DOHH2 (cell line): ENCODE results near the gene HSD11B1L.

Experiments used
- H3F3A ChIP-seq: fragments of 200-600 bp; sonication (generic), shearing (Covaris generic); 2 replicates; pipeline ENCODE4 v1.6.0; 2016; ENCODE audit warnings: antibody characterized with exemption, mild to moderate bottlenecking; ENCODE audit not compliant: control insufficient read depth, insufficient read depth
- H3K27ac ChIP-seq: fragments of 200-600 bp; sonication (generic); 2 replicates; pipeline ENCODE4 v1.5.1; 2014; ENCODE audit warnings: low read depth, mild to moderate bottlenecking, low read length, moderate library complexity
- H3K27me3 ChIP-seq: fragments of 200-600 bp; sonication (generic); 2 replicates; pipeline ENCODE4 v1.6.1; 2014; ENCODE audit warnings: mild to moderate bottlenecking, low read length, mixed read lengths; ENCODE audit not compliant: control insufficient read depth
- H3K36me3 ChIP-seq: fragments of 200-600 bp; sonication (generic); 2 replicates; pipeline ENCODE4 v1.6.1; 2014; ENCODE audit warnings: mild to moderate bottlenecking, low read length, moderate library complexity, mixed read lengths; ENCODE audit not compliant: control insufficient read depth
- H3K4me1 ChIP-seq: fragments of 200-600 bp; sonication (generic); 2 replicates; pipeline ENCODE4 v1.6.1; 2014; ENCODE audit warnings: mild to moderate bottlenecking, low read length, mixed read lengths; ENCODE audit not compliant: control insufficient read depth
- H3K4me2 ChIP-seq: fragments of 200-600 bp; sonication (generic); 2 replicates; pipeline ENCODE4 v1.6.0; 2014; ENCODE audit warnings: mild to moderate bottlenecking, low read length, moderate library complexity
- H3K4me3 ChIP-seq: fragments of 200-600 bp; sonication (generic); 2 replicates; pipeline ENCODE4 v1.5.1; 2014; ENCODE audit warnings: mild to moderate bottlenecking, low read length, mixed read lengths
- H3K79me2 ChIP-seq: fragments of 200-600 bp; sonication (generic); 2 replicates; pipeline ENCODE4 v1.6.1; 2014; ENCODE audit warnings: mild to moderate bottlenecking, low read length, mixed read lengths; ENCODE audit not compliant: control insufficient read depth
- H3K9me2 ChIP-seq: fragments of 200-600 bp; sonication (generic); replicated peaks from 2 replicates; pipeline ENCODE4 v1.6.1; 2014; ENCODE audit warnings: mild to moderate bottlenecking, low read length, mixed read lengths; ENCODE audit not compliant: control insufficient read depth
- H3K9me3 ChIP-seq: fragments of 200-600 bp; sonication (generic); 2 replicates; pipeline ENCODE4 v1.6.1; 2014; ENCODE audit warnings: antibody characterized with exemption, low read length, mixed read lengths; ENCODE audit not compliant: control insufficient read depth, insufficient read depth
- H4K20me1 ChIP-seq: fragments of 200-600 bp; sonication (generic); 2 replicates; pipeline ENCODE4 v1.6.0; 2014; ENCODE audit warnings: low read depth, mild to moderate bottlenecking, antibody characterized with exemption, low read length, moderate library complexity; ENCODE audit not compliant: control insufficient read depth, insufficient read depth
- EZH2phosphoT487 ChIP-seq: fragments of 200-600 bp; sonication (generic); IDR thresholded peaks from 2 replicates; pipeline ENCODE4 v1.6.1; 2017; ENCODE audit warnings: borderline replicate concordance, mild to moderate bottlenecking, antibody characterized with exemption, low read length, moderate library complexity, mixed read lengths
- TF ChIP-seq, protein P1 (sequence below): fragments of 200-600 bp; sonication (generic); IDR thresholded peaks from one replicate; pipeline ENCODE4 v1.5.1; 2014; ENCODE audit warnings: antibody characterized with exemption, mild to moderate bottlenecking, low read depth, low read length; ENCODE audit not compliant: poor library complexity, severe bottlenecking

Gene HSD11B1L

DNA sequence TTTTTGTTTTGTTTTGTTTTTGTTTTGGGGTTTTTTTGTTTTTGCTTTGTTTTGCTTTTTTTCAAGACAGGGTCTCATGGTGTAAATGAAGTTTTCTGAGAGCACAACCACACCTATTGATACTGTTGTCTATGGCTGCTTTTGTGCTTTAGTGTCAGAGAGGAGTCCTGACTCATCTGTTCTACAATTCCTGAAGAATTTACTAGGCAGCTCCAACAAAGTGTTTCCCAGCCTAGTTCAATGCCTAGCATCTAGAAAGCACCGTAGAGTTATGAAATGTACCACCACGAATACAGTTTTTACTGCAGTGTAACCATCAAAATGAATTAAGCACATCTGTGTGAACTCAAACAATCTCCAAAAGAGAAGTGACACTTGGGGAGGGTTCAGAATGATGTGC is 36.8 kb upstream of the HSD11B1L start:
- H3F3A ChIP-seq, result peaks cover 6% of the 10 kb centered on the region; the same call in 1 of the 2 replicates
- H3K36me3 ChIP-seq, result peaks cover 92% of the 10 kb centered on the region
- no peaks in the 10 kb centered on the region for H3K9me3 ChIP-seq
- H4K20me1 ChIP-seq, result peaks cover 25% of the 10 kb centered on the region; the same call in 1 of the 2 replicates
- no peak overlapping the region for H3K4me2 ChIP-seq
- H3K4me3 ChIP-seq, result no peak overlapping the region
- no peaks in the 10 kb centered on the region for H3K9me2 ChIP-seq
- no peaks in the 10 kb centered on the region for H3K27me3 ChIP-seq
- no peak overlapping the region for H3K27ac ChIP-seq
- peaks cover 88% of the 10 kb centered on the region for H3K79me2 ChIP-seq
- TF ChIP-seq, protein P1, sequence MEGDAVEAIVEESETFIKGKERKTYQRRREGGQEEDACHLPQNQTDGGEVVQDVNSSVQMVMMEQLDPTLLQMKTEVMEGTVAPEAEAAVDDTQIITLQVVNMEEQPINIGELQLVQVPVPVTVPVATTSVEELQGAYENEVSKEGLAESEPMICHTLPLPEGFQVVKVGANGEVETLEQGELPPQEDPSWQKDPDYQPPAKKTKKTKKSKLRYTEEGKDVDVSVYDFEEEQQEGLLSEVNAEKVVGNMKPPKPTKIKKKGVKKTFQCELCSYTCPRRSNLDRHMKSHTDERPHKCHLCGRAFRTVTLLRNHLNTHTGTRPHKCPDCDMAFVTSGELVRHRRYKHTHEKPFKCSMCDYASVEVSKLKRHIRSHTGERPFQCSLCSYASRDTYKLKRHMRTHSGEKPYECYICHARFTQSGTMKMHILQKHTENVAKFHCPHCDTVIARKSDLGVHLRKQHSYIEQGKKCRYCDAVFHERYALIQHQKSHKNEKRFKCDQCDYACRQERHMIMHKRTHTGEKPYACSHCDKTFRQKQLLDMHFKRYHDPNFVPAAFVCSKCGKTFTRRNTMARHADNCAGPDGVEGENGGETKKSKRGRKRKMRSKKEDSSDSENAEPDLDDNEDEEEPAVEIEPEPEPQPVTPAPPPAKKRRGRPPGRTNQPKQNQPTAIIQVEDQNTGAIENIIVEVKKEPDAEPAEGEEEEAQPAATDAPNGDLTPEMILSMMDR, result no peak
- TF ChIP-seq EZH2phosphoT487, result no peak
- no peaks in the 10 kb centered on the region for H3K4me1 ChIP-seq

DNA sequence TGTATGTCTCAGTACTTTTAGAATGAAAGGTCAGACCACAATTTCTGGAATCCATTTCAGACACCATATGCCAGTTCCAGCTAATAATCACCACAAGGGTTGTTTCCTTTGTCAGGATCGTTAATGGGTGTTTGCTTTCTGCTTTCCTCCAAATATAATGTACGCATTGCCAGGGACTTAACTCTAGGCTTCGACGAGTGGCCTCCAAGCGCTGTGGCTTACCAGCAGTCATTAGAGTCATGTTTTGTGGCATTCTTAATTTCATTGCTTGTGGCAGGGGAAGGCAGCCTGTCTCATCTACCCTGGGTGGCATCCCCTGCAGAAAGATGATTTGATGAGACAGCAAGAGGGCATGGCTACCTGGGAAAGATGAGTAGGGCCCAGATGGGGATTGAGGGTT is 35.4 kb upstream of the HSD11B1L start:
- Histone ChIP-seq H3K79me2 (peaks cover 78% of the 10 kb centered on the region), H3K9me3 (no peaks in the 10 kb centered on the region), H3K9me2 (no peaks in the 10 kb centered on the region), H3K4me2 (no peak overlapping the region), H3K4me3 (no peak overlapping the region), H3F3A (peaks cover 6% of the 10 kb centered on the region; the same call in 1 of the 2 replicates), H3K27ac (no peak overlapping the region), H3K27me3 (no peaks in the 10 kb centered on the region), H3K36me3 (peaks cover 92% of the 10 kb centered on the region), H4K20me1 (peaks cover 25% of the 10 kb centered on the region; the same call in 1 of the 2 replicates), H3K4me1 (no peaks in the 10 kb centered on the region)
- TF ChIP-seq EZH2phosphoT487, result no peak
- TF ChIP-seq, protein P1, result no peak

DNA sequence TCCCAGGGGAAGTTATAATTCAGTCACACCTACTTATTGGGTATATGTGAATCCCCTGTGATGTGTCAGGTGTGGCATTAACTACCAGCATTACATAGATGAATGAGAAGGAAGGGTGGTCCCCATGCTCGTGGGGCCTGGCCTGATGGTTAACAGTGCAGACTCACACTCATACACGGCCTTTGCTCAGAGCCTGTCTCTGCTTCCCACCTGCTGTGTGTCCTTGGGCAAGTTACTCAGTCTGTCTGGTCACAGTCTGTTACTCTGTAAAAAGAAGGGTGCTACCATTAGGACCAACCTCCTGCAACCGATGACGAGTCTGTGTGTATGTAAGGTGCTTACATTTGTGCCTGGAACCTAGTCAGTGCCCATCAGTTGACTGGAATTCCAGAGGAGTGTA is 34.1 kb upstream of the HSD11B1L start:
- Histone ChIP-seq H3K4me3 (no peak overlapping the region), H3F3A (peaks cover 6% of the 10 kb centered on the region; the same call in 1 of the 2 replicates), H3K27ac (no peak overlapping the region), H3K9me2 (no peaks in the 10 kb centered on the region), H4K20me1 (peaks cover 19% of the 10 kb centered on the region; the same call in 1 of the 2 replicates), H3K4me2 (no peak overlapping the region), H3K27me3 (no peaks in the 10 kb centered on the region), H3K79me2 (peaks cover 65% of the 10 kb centered on the region), H3K36me3 (peaks cover 92% of the 10 kb centered on the region), H3K4me1 (no peaks in the 10 kb centered on the region), H3K9me3 (no peaks in the 10 kb centered on the region)
- TF ChIP-seq, protein P1, result no peak
- no peak for TF ChIP-seq EZH2phosphoT487
